A204.1 (cell line): ENCODE measurements around the gene GNAO1.

Experiments
- FAIRE-seq: peaks from 2 replicates; lab custom pipeline; 2012; peaks lifted over from hg19 to GRCh38; lab: Jason Lieb, UNC

The GNAO1 gene

DNA sequence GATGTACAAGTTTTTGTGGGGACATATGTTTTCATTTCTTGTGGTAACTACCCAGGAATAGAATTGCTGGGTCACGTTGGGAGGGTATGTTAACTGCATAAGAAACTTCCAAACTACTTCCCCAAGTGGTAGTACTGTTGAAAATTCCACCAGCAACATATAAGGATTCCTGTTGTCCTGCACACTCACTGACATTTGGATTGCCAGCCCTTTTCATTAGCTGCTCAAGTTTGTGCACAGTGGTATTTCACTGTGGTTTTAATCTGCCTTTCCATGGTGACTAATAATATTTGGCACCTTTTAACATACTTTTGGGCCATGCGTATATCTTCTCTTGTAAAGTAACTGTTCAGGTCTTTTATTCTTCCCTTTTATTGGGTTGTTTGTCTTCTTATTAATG, 103.3 kb downstream of the GNAO1 start:
- FAIRE-seq, result no peak

- FAIRE-seq, result no peak
Measured at GRCh38 chr16:56295059-56295665, 103.9 kb downstream of the GNAO1 start.

GRCh38 chr16:56295739-56296527, 104.6 kb downstream of the GNAO1 start:
- no peak for FAIRE-seq

DNA sequence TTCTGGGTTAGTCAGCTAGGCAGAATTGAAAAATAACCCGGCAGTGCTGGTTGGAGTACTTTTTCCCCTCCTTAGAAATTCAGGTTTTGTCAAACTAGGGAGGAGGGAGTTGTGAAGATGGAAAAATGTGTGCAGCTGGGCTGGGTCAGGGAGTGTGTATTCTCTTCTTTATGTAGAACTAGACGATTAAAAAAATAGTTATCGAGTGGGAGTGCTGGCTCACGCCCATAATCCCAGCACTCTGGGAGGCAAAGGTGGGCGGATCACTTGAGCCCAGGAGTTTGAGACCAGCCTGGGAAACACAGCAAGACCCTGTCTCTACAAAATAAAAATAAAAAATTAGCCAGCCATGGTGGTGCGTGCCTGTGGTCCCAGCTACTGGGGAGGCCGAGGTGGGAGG, 106.4 kb downstream of the GNAO1 start:
- no peak for FAIRE-seq

GRCh38 chr16:56298116-56298515, 106.8 kb downstream of the GNAO1 start:
- FAIRE-seq, result no peak

- FAIRE-seq, result no peak
Measured at GRCh38 chr16:56298948-56299596, 107.8 kb downstream of the GNAO1 start.

GRCh38 chr16:56300242-56300623, 108.9 kb downstream of the GNAO1 start:
- FAIRE-seq, result no peak

DNA sequence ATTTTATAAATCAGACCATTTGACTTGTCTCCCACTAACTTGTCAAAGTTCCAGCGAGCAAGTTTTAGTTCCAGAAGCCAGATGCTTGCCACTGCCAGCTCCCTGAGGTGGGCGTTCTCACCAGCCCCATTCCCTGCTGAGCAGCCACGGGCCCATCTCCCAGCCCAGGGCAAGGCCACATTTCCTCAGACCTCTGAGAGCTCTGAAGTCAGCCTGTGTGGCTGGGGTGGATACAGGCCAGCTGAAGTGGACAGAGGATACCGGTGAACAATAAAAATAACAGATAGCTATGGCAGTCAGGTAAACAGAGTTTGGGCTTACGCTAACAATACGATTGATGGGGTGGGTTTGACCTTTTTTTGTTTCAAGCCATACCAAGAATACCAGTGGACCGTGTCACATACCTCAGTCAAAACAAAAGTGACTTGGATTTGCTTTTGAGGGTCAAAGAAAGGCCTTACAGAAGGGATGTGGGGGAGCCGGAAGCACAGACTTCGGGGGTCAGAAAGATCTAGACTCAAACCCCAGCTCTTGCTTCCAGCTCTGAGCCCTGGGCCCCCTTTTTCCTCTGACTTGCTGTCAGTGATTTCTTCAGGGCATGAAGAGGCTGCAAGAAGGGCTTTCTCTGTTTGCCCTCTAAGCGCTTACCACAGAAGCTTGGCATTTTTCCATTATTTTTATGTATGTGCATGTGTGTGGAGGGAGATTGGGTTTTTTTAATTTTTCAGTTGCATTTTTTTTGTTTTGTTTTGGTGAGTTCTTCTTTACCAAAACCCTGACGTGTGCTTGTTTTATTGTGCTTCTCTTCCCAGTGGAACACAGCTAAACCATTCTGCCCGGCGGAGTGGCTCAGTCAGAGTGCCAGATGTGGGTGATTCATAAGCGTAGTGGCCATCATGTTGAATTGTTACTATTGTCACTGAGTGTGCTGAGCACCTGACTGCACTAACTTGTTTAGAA, 109.9 kb downstream of the GNAO1 start:
- no peak for FAIRE-seq

DNA sequence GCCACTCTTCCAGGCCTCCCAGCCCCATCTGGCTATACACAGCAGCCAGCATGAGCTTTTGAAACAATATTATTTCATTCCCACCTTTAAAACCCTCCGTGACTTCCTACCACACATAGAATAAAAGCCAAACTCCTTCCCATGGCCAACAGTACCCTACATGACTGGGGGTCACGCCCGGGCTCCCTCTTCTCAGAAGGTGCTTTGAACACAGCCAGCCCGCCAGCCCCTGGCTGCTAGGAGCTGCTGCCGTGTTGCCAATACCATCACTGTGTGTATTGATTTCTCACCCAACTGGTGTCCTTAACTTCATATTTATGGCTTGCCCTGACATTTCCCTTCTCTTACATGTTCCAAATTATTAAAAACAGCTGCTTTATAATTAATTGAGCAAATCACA, 111.2 kb downstream of the GNAO1 start:
- no peak for FAIRE-seq

DNA sequence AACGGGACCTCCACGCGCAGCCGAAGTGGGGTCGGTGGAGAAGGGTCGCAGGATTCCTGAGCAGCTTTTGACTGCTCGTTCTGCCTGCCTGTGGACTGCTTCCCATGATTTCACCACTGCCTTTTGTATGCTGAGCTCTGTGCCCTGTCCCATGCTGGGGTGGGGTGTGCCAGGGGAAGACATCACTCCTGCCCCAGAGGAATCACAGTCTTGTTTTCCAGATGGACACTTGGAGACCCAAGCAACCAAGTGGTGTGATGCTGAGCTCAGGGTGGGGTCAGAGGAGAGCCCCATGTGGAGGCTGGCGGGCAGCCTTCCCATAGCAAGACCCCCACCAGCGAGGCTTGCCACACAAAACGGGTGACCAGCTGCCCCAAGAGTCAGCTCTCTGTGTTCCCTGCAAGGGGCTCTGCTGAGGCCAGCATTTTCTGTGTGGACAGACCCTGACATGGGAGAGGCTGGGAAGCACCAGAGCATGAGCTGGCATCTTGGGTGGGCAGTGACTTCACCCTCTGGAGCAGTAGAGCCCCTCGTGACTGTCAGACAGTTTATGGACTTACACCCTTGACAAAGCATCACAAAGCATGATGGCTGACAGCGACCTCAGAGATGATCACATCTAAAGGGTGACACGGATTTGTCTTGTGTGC, 111.9 kb downstream of the GNAO1 start:
- FAIRE-seq, result no peak

- FAIRE-seq, result no peak
Measured at GRCh38 chr16:56303880-56304279, 112.6 kb downstream of the GNAO1 start.

- FAIRE-seq, result no peak
Measured at GRCh38 chr16:56305956-56306565, 114.8 kb downstream of the GNAO1 start.

DNA sequence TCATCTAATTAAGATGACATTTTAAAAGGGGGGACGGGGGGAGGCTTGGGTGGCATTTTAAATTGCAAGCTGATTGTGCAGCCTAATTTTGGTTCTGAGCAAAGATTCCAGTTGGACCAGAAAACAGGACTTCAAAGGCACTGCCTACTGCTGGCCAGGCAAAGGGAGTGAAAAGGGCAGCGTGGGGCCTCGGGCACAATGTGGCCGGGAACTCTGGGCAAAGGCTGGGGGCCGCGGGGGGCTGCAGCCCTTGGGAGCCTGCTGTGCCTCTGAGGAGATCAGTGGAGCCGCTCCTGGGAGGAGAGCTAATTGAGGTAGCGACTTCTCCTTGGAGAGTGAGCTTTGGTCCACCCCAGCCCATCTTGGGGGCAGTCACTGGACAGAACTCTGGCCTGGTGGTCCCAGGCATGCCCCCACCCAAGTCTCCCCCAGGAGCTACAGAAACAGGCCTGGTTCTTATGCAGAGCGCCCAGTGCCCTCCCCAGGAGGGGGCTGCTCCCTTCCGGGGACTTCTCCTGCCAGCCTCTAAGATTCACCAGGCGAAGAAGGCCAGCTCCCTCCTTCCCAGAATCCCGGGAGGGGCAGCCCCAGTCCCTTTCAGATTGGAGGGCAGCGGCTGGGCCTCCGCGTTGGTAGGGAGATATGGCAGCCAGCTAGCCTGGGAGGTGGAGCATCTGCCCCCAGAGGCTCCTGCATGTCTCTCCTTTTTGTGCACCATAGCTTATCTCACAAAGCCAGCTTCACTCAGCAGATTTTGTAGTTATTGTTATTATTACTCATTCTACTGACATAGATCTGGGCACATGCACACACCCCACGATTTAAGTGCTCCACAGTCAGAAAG, 115.6 kb downstream of the GNAO1 start:
- no peak for FAIRE-seq

GRCh38 chr16:56307534-56307873, 116.2 kb downstream of the GNAO1 start:
- FAIRE-seq, result no peak

GRCh38 chr16:56309008-56309407, 117.7 kb downstream of the GNAO1 start:
- FAIRE-seq, result no peak

- no peak for FAIRE-seq
Measured at GRCh38 chr16:56310690-56311089, 119.4 kb downstream of the GNAO1 start.

- FAIRE-seq, result no peak
Measured at GRCh38 chr16:56311208-56312027, 120.1 kb downstream of the GNAO1 start.

DNA sequence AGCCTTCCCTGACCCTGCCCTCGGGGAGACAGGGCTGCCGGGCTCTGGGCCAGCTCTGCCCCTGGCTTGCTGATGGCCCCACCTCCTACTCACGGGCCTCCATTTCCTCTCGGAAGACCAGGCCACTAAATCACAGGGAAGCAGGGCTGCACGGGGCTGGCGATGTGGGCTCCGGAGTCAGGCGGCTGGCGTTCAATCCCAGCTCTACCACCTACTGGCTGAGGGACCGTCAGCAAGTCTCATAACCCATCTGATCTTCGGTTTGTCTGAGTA, 120.7 kb downstream of the GNAO1 start:
- FAIRE-seq, result no peak

- FAIRE-seq, result no peak
Measured at GRCh38 chr16:56312556-56312955, 121.3 kb downstream of the GNAO1 start.

GRCh38 chr16:56314244-56314850, 123.1 kb downstream of the GNAO1 start:
- FAIRE-seq, result no peak
